Urinary bladder (tissue), 4 donors: ENCODE measurements around the gene BICDL1. TPM values are rescaled to one million over a fixed set of nuclear protein-coding genes. Genes with fewer than 3 reads are reported as not detected.
"Not testable (repeated sequence)": the region's sequence is repeated elsewhere in the genome, so short reads cannot be mapped to it uniquely, and the experiment has no call there.

Source experiments
- DNase-seq: peaks from one replicate; pipeline ENCODE4 v3.0.0-alpha.2; 2015; ENCODE audit errors: extremely low spot score
- H3K27ac ChIP-seq: one replicate; pipeline ENCODE4 v1.5.1; 2013; ENCODE audit warnings: low read depth, mild to moderate bottlenecking, moderate library complexity
- H3K36me3 ChIP-seq: one replicate; pipeline ENCODE4 v1.6.1; 2013; ENCODE audit warnings: mild to moderate bottlenecking, moderate library complexity; ENCODE audit not compliant: insufficient read depth
- H3K4me1 ChIP-seq: one replicate; pipeline ENCODE4 v1.6.1; 2013; ENCODE audit warnings: mild to moderate bottlenecking, moderate library complexity; ENCODE audit not compliant: insufficient read depth
- H3K4me3 ChIP-seq: one replicate; pipeline ENCODE4 v1.5.1; 2013; ENCODE audit warnings: low read depth, low read length
- WGBS: extraction: QIAGEN DNeasy Blood & Tissue Kit; methylation state at CpG from one replicate; pipeline ENCODE4 v1.1.7; 2013; 5-methylcytosine and 5-hydroxymethylcytosine counted together
- polyA plus RNA-seq: library from polyadenylated mRNA; stranded (reverse); fragments of 200-250 nt; gene quantifications from one replicate; pipeline ENCODE4 v1.2.3, GENCODE V29; 2013
- total RNA-seq: library from RNA; depleted of rRNA; stranded (reverse); fragments of >200 nt; gene quantifications from one replicate; pipeline ENCODE4 v1.2.3, GENCODE V29; 2014
- donor health status: healthy with polysubstance abuse.
- donor health status: healthy.

The BICDL1 gene, protein sequence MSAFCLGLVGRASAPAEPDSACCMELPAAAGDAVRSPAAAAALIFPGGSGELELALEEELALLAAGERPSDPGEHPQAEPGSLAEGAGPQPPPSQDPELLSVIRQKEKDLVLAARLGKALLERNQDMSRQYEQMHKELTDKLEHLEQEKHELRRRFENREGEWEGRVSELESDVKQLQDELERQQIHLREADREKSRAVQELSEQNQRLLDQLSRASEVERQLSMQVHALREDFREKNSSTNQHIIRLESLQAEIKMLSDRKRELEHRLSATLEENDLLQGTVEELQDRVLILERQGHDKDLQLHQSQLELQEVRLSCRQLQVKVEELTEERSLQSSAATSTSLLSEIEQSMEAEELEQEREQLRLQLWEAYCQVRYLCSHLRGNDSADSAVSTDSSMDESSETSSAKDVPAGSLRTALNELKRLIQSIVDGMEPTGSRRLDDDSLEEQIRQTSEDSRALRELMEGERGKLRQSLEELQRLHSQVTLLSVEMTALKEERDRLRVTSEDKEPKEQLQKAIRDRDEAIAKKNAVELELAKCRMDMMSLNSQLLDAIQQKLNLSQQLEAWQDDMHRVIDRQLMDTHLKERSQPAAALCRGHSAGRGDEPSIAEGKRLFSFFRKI
- total RNA-seq (2.4 TPM), polyA plus RNA-seq (1.1 TPM)

- no peaks in the 10 kb centered on the region for H3K36me3 ChIP-seq
- DNase-seq: peak; percentile 31
- under 1% methylated on average over 93 of the region's 94 CpGs for WGBS
- H3K4me1 ChIP-seq: peaks cover 2% of the 10 kb centered on the region
- peak within 1 kb of the TSS; percentile 77 for H3K4me3 ChIP-seq
- H3K27ac ChIP-seq: no peak within 1 kb of the TSS
These were observed at the start of gene BICDL1 for GRCh38 chr12:119988472-119989360. TSS of gene BICDL1 (plus strand) at chr12:119989236. CDS start at chr12:119989869, 633 bp downstream.

DNA sequence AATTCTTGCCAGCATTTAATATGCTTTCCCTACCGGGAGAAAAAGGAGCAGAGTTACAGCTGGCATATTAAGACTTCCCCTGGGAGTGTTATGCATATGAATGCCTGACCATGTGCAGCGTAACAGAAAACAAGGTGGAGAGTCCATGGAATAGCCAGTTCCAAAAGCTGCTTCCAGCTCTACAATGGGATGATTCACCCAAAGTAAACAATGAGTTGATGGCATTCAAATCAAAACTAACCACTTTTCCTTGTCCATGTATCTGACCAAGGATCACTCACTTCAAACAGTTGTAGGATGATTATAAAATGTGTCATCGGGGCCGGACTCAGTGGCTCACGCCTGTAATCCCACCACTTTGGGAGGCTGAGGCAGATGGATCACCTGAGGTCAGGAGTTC is 48.1 kb upstream of the BICDL1 start:
- Histone ChIP-seq H3K4me3 (no peak overlapping the region), H3K27ac (no peak overlapping the region), H3K36me3 (no peaks in the 10 kb centered on the region), H3K4me1 (no peaks in the 10 kb centered on the region)
- WGBS: 54% methylated on average over 5 of the region's 5 CpGs
- no peak for DNase-seq

- 81% methylated on average over 7 of the region's 7 CpGs for WGBS
- Histone ChIP-seq H3K36me3 (no peaks in the 10 kb centered on the region), H3K4me1 (no peaks in the 10 kb centered on the region), H3K27ac (no peak overlapping the region), H3K4me3 (no peak overlapping the region)
- DNase-seq: no peak
These were observed 46.6 kb upstream of the BICDL1 start for GRCh38 chr12:119942386-119942785.

GRCh38 chr12:119946213-119946612 is 42.8 kb upstream of the BICDL1 start:
- Histone ChIP-seq H3K4me1 (no peaks in the 10 kb centered on the region), H3K4me3 (no peak overlapping the region), H3K27ac (no peak overlapping the region), H3K36me3 (no peaks in the 10 kb centered on the region)
- DNase-seq: no peak
- 81% methylated on average over 6 of the region's 6 CpGs for WGBS

DNA sequence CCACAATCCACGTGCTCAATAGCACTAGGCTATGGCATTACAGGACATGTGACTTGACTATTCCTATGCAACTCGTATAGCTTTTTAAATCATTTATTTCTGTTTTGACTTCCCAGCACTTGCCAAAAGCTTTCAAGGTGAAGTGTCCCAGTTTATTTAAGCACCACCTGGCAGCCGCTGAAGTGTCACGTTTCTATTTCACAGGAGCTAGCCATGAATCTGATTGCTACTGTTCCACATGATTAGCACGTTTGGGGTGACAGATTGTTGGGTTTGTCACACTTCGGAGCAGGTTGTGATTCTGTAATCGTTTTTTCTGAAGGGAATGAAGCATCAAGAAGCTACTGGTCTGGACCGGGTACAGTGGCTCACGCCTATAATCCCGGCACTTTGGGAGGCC is 39.9 kb upstream of the BICDL1 start:
- no peak overlapping the region for H3K4me3 ChIP-seq
- H3K36me3 ChIP-seq: no peaks in the 10 kb centered on the region
- no peak for DNase-seq
- 77% methylated on average over 10 of the region's 10 CpGs for WGBS
- no peaks in the 10 kb centered on the region for H3K4me1 ChIP-seq
- H3K27ac ChIP-seq: no peak overlapping the region

- 72% methylated on average over 4 of the region's 4 CpGs for WGBS
- H3K36me3 ChIP-seq: no peaks in the 10 kb centered on the region
- H3K4me3 ChIP-seq: no peak overlapping the region
- DNase-seq: no peak
- no peak overlapping the region for H3K27ac ChIP-seq
- H3K4me1 ChIP-seq: no peaks in the 10 kb centered on the region
These were observed 39.4 kb upstream of the BICDL1 start for GRCh38 chr12:119949594-119949993.

GRCh38 chr12:119956047-119956446 is 33.0 kb upstream of the BICDL1 start:
- Histone ChIP-seq H3K4me3 (no peak overlapping the region), H3K27ac (no peak overlapping the region), H3K4me1 (no peaks in the 10 kb centered on the region), H3K36me3 (no peaks in the 10 kb centered on the region)
- no peak for DNase-seq
- 85% methylated on average over 3 of the region's 3 CpGs for WGBS

- Histone ChIP-seq H3K4me1 (no peaks in the 10 kb centered on the region), H3K36me3 (no peaks in the 10 kb centered on the region), H3K27ac (no peak overlapping the region), H3K4me3 (no peak overlapping the region)
- no peak for DNase-seq
- 96% methylated on average over 1 of the region's 1 CpG for WGBS
These were observed 31.9 kb upstream of the BICDL1 start for GRCh38 chr12:119957135-119957534.

GRCh38 chr12:119959435-119959834 is 29.6 kb upstream of the BICDL1 start:
- 73% methylated on average over 2 of the region's 2 CpGs for WGBS
- H3K4me3 ChIP-seq: no peak overlapping the region

GRCh38 chr12:119964123-119964522 is 24.9 kb upstream of the BICDL1 start:
- Histone ChIP-seq H3K36me3 (no peaks in the 10 kb centered on the region), H3K4me1 (no peaks in the 10 kb centered on the region), H3K4me3 (no peak overlapping the region), H3K27ac (no peak overlapping the region)
- 77% methylated on average over 6 of the region's 6 CpGs for WGBS
- DNase-seq: no peak

More at GRCh38 chr12:119959435-119959834, 29.6 kb upstream of the BICDL1 start:
- H3K4me1 ChIP-seq: no peaks in the 10 kb centered on the region
- H3K36me3 ChIP-seq: no peaks in the 10 kb centered on the region
- no peak overlapping the region for H3K27ac ChIP-seq
- no peak for DNase-seq

GRCh38 chr12:119964929-119965328 is 24.1 kb upstream of the BICDL1 start:
- Histone ChIP-seq H3K27ac (no peak overlapping the region), H3K4me3 (no peak overlapping the region), H3K4me1 (no peaks in the 10 kb centered on the region), H3K36me3 (no peaks in the 10 kb centered on the region)
- DNase-seq: no peak
- WGBS: 91% methylated on average over 6 of the region's 6 CpGs

- no peak for DNase-seq
- Histone ChIP-seq H3K4me3 (no peak overlapping the region), H3K27ac (no peak overlapping the region), H3K36me3 (no peaks in the 10 kb centered on the region), H3K4me1 (no peaks in the 10 kb centered on the region)
- 50% methylated on average over 1 of the region's 1 CpG for WGBS
These were observed 8.8 kb upstream of the BICDL1 start for GRCh38 chr12:119980242-119980641.

- not testable (repeated sequence) for H3K27ac ChIP-seq, H3K4me1 ChIP-seq, H3K36me3 ChIP-seq, DNase-seq, H3K4me3 ChIP-seq
- 87% methylated on average over 8 of the region's 8 CpGs for WGBS
These were observed 8.3 kb upstream of the BICDL1 start for GRCh38 chr12:119980702-119981101.
